HFFc6 (cell line): ENCODE results near the gene RPRD1A. TPM values are rescaled to one million over a fixed set of nuclear protein-coding genes. Genes with fewer than 3 reads are reported as not detected.

ENCODE experiments used
- DNase-seq: peaks from one replicate; pipeline ENCODE4 v3.0.0-alpha.2; 2018
- H3K27ac Mint-ChIP-seq: 2 replicates; pipeline ENCODE4 v1.8.0; 2020; ENCODE audit warnings: mild to moderate bottlenecking, mixed read lengths
- H3K27me3 Mint-ChIP-seq: 2 replicates; pipeline ENCODE4 v1.8.0; 2021; ENCODE audit warnings: mild to moderate bottlenecking, moderate library complexity, mixed read lengths; ENCODE audit not compliant: insufficient read depth
- H3K36me3 Mint-ChIP-seq: 2 replicates; pipeline ENCODE4 v1.8.0; 2021; ENCODE audit warnings: low read depth, mixed read lengths
- H3K4me1 Mint-ChIP-seq: 2 replicates; pipeline ENCODE4 v1.8.0; 2020; ENCODE audit warnings: low read depth, mixed read lengths
- H3K4me3 Mint-ChIP-seq: 2 replicates; pipeline ENCODE4 v1.8.0; 2020; ENCODE audit warnings: mild to moderate bottlenecking, moderate library complexity, mixed read lengths
- H3K9me3 Mint-ChIP-seq: 2 replicates; pipeline ENCODE4 v1.8.0; 2020; ENCODE audit warnings: mild to moderate bottlenecking, mixed read lengths
- CTCF ChIP-seq: fragments of 200-600 bp; sonication (generic); IDR thresholded peaks from 2 replicates; pipeline ENCODE4 v1.5.0; 2021; ENCODE audit warnings: antibody characterized with exemption, mild to moderate bottlenecking
- total RNA-seq, 6 experiments: library from RNA; stranded (reverse); fragmentation: NEBNext Ultra II Directional; extraction: Animal tissue kit (Norgen Biotek cat#: 25700); gene quantifications; 2 replicates in 1 of 6; 3 replicates in 5 of 6; pipeline ENCODE4 v1.2.3, GENCODE V29; 2021

RPRD1A gene
- total RNA-seq, 6 experiments from 2014 or later = 44.6 to 55.1 (median 46.1) TPM

GRCh38 chr18:36046898-36047297 lies 20.5 kb downstream of the RPRD1A start:
- Mint-ChIP-seq H3K4me1 (peaks cover 7% of the 10 kb centered on the region; the same call in 1 of the 2 replicates), H3K36me3 (peaks cover 17% of the 10 kb centered on the region), H3K4me3 (no peak overlapping the region), H3K27ac (no peak overlapping the region), H3K27me3 (no peaks in the 10 kb centered on the region; the same call in 1 of the 2 replicates), H3K9me3 (peaks cover 6% of the 10 kb centered on the region)
- TF ChIP-seq CTCF = no peak
- DNase-seq = no peak

- Mint-ChIP-seq H3K4me3 (no peak overlapping the region), H3K9me3 (no peaks in the 10 kb centered on the region), H3K27me3 (no peaks in the 10 kb centered on the region; the same call in 1 of the 2 replicates), H3K4me1 (peaks cover 7% of the 10 kb centered on the region; the same call in 1 of the 2 replicates), H3K27ac (no peak overlapping the region), H3K36me3 (peaks cover 11% of the 10 kb centered on the region)
- no peak for DNase-seq
- TF ChIP-seq CTCF = no peak
These were observed 21.9 kb downstream of the RPRD1A start for GRCh38 chr18:36045241-36045991.

GRCh38 chr18:36043153-36043552 lies 24.2 kb downstream of the RPRD1A start:
- H3K27ac Mint-ChIP-seq = no peak overlapping the region
- peaks cover 7% of the 10 kb centered on the region; the same call in 1 of the 2 replicates for H3K4me1 Mint-ChIP-seq
- no peaks in the 10 kb centered on the region; the same call in 1 of the 2 replicates for H3K27me3 Mint-ChIP-seq
- TF ChIP-seq CTCF = no peak
- peaks cover 24% of the 10 kb centered on the region for H3K36me3 Mint-ChIP-seq
- H3K4me3 Mint-ChIP-seq = no peak overlapping the region
- no peak for DNase-seq
- H3K9me3 Mint-ChIP-seq = peaks cover 12% of the 10 kb centered on the region; the same call in 1 of the 2 replicates

- H3K36me3 Mint-ChIP-seq = peaks cover 32% of the 10 kb centered on the region
- no peaks in the 10 kb centered on the region for H3K27me3 Mint-ChIP-seq
- no peak for TF ChIP-seq CTCF
These were observed 26.2 kb downstream of the RPRD1A start for GRCh38 chr18:36041146-36041545.

GRCh38 chr18:36038102-36038663 lies 29.2 kb downstream of the RPRD1A start:
- DNase-seq = no peak
- TF ChIP-seq CTCF = no peak
- Mint-ChIP-seq H3K4me1 (peaks cover 24% of the 10 kb centered on the region), H3K4me3 (no peak overlapping the region), H3K9me3 (peaks cover 23% of the 10 kb centered on the region), H3K27ac (no peak overlapping the region), H3K36me3 (peaks cover 32% of the 10 kb centered on the region), H3K27me3 (no peaks in the 10 kb centered on the region)

More at GRCh38 chr18:36041146-36041545, 26.2 kb downstream of the RPRD1A start:
- Mint-ChIP-seq H3K4me3 (no peak overlapping the region), H3K4me1 (peaks cover 7% of the 10 kb centered on the region; the same call in 1 of the 2 replicates), H3K27ac (no peak overlapping the region), H3K9me3 (peaks cover 23% of the 10 kb centered on the region)
- no peak for DNase-seq
